Fibroblast of pulmonary artery (primary cell): Measurements from ENCODE around the gene SYPL2.

ENCODE experiments used
- DNase-seq: peaks from one replicate; pipeline ENCODE4 v3.0.0-alpha.2; 2010; ENCODE audit warnings: low read depth
- H3K4me3 ChIP-seq: replicated peaks from 2 replicates; pipeline ENCODE4 v1.5.1; 2011; ENCODE audit warnings: low read depth, mild to moderate bottlenecking, control low read depth, low read length, moderate library complexity
- CTCF ChIP-seq: IDR thresholded peaks from 2 replicates; pipeline ENCODE4 v1.5.1; 2011; ENCODE audit warnings: mild to moderate bottlenecking, control low read depth, low read length, inconsistent platforms; ENCODE audit errors: missing control alignments

SYPL2 gene

GRCh38 chr1:109501644-109502363 lies 35.5 kb downstream of the SYPL2 start:
- DNase-seq: no peak
- H3K4me3 ChIP-seq: no peak overlapping the region
- TF ChIP-seq CTCF: no peak

GRCh38 chr1:109502364-109502851 lies 36.1 kb downstream of the SYPL2 start:
- no peak for TF ChIP-seq CTCF
- H3K4me3 ChIP-seq: no peak overlapping the region
- DNase-seq: no peak

- H3K4me3 ChIP-seq: no peak overlapping the region
- no peak for TF ChIP-seq CTCF
- DNase-seq: no peak
Measured at GRCh38 chr1:109503935-109504334, 37.6 kb downstream of the SYPL2 start.

GRCh38 chr1:109504974-109505373 lies 38.6 kb downstream of the SYPL2 start:
- no peak overlapping the region for H3K4me3 ChIP-seq
- DNase-seq: no peak
- TF ChIP-seq CTCF: no peak

- TF ChIP-seq CTCF: no peak
- no peak for DNase-seq
- H3K4me3 ChIP-seq: no peak overlapping the region
Measured at GRCh38 chr1:109508001-109508872, 41.9 kb downstream of the SYPL2 start.

- H3K4me3 ChIP-seq: peak overlapping the region; percentile 63
- TF ChIP-seq CTCF: no peak
- no peak for DNase-seq
Measured at GRCh38 chr1:109508873-109509175, 42.5 kb downstream of the SYPL2 start.
